ENCODE measurements around the gene EN1. TPM values are rescaled to one million over a fixed set of nuclear protein-coding genes. Genes with fewer than 3 reads are reported as not detected.
A peak's percentile ranks its signal among the peaks of the same experiment; 100 is the strongest.

The EN1 gene
- polyA plus RNA-seq (2011; rRNA removed) (0.05 and 0.06 TPM in 2 replicates), polyA plus RNA-seq (2017; fragmentation: RNase III; extraction: RNeasy Plus Mini Kit Qiagen cat#74134 plus additional on column Dnase treatment) (0.62 to 0.92 TPM (median 0.90 TPM) in 3 replicates), polyA minus RNA-seq (2011; rRNA and poly(A)+ RNA removed) (not detected in 2 replicates)
- 0.13 and 0.19 TPM in 2 replicates for polyA plus RNA-seq (2012; cell fraction: cytosol; rRNA removed)
- polyA plus RNA-seq (2012; cell fraction: nucleus; rRNA removed), result 0.09 and 0.13 TPM in 2 replicates

DNA sequence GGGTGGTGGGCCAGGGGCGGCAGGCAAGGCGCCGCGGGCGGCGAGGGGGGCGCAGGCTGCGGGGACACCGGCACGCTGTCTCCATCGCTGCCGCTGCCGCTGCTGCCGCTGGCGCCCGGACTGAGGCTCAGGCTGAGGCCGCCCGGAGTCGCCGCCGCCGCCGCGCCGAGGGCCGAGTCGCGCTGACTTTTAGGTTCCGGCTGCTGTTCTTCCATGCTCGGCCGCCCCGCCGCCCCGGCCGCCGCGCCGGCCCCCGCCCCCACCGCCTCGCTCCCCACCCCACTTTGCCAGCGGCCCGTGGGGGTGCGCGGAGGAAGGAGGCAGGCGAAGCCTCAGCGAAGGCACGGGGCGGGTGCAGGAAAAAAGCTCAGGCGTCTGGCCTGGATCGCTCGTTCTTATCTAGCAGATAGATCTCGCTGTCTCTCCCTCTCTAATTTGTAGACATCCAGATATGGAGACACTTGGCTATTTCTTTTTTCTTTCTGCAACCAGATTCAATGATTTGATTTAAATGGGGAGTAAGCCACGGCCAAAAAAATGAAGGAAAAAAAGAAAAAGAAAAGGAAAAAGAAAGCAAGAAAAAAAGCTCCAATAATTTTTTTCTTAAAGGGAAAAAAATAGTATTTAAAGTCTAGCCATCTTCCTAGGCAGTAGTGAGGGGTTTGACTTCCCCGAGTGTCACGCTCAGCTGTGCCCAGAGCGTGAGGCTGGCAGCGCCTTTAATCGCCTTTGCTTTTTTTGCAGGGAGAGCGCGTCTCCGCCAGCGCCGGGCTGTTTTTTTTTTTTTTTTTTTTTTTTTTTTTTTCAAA lies at the start of gene EN1:
EN1 (minus strand) TSS at position 696 of the 809 bp plus-strand sequence; CDS start at position 215, 481 bp downstream.
- CTCF ChIA-PET, result interaction anchor here (1.2 to 5.1 kb wide), 4 partner anchors 8 to 625 kb away, joined by 4 to 35 read pairs (median 9); no protein-coding TSS in a partner anchor
- 35% methylated on average over 19 of the region's 64 CpGs for WGBS (ENCODE audit: missing lambda C conversion rate)
- H3K4me1 ChIP-seq, result 0 out of 3 replicates have a peak, but pooled peaks cover 3% of the 10 kb centered on the region
- POLR2A ChIA-PET, result no interaction called here
- H3K4me2 ChIP-seq, result peak within 1 kb of the TSS; percentile 69
- ATAC-seq, result peak; percentile 53 to 67
- H3K27ac ChIP-seq, result peak within 1 kb of the TSS; percentile 65 to 91
- DNase-seq (ENCODE audit: low read depth in 1 of 2, low spot score in 1 of 2), result peak; percentile 13 to 43
- TF ChIP-seq MAFK (IDR thresholded peaks at IDR 0.05; ENCODE audit: partially characterized antibody), result no peak
- TF ChIP-seq JUN (IDR thresholded peaks at IDR 0.05), result 0 out of 5 replicates have a peak, but pooled peaks of 1 of the 2 experiments have one; percentile 36
- no peaks in the 10 kb centered on the region for H3K9me3 ChIP-seq
- FAIRE-seq, result no peak
- peak within 1 kb of the TSS; percentile 57 for H3K4me3 ChIP-seq

GRCh38 chr2:118893100-118893499 lies 45.7 kb upstream of the EN1 start:
- Histone ChIP-seq H3K27ac (no peak overlapping the region), H3K9me3 (peaks cover 11% of the 10 kb centered on the region), H3K4me3 (no peak overlapping the region), H3K4me1 (no peaks in the 10 kb centered on the region), H3K4me2 (no peak overlapping the region)
- no peak for ATAC-seq
- ChIA-PET POLR2A (no interaction called here), CTCF (no interaction called here)
- no peak for DNase-seq (ENCODE audit: low read depth in 1 of 2, low spot score in 1 of 2)
- WGBS (ENCODE audit: missing lambda C conversion rate), result 48% methylated on average over 3 of the region's 3 CpGs
- TF ChIP-seq RARB (CRISPR knock-in tag; IDR thresholded peaks at IDR 0.05) (no peak), EP300 (IDR thresholded peaks at IDR 0.05) (no peak), CHD4 (IDR thresholded peaks at IDR 0.05; ENCODE audit: borderline replicate concordance) (no peak), HOXB5 (CRISPR knock-in tag; IDR thresholded peaks at IDR 0.05) (no peak), JUNB (IDR thresholded peaks at IDR 0.05) (no peak), FOXS1 (CRISPR knock-in tag; IDR thresholded peaks at IDR 0.05) (no peak), USF2 (IDR thresholded peaks at IDR 0.05) (no peak), RNF2 (IDR thresholded peaks at IDR 0.05; ENCODE audit: borderline replicate concordance, low read depth) (no peak), POLR2AphosphoS2 (conservative IDR thresholded peaks at IDR 0.05; ENCODE audit: low read length) (no peak), JUN (IDR thresholded peaks at IDR 0.05) (no peak), HOXB13 (CRISPR knock-in tag; IDR thresholded peaks at IDR 0.05; ENCODE audit: low read depth) (no peak), FOSB (CRISPR knock-in tag; IDR thresholded peaks at IDR 0.05) (no peak), REST (IDR thresholded peaks at IDR 0.05) (no peak), EHMT2 (IDR thresholded peaks at IDR 0.05; ENCODE audit: low read depth) (no peak), CBX8 (IDR thresholded peaks at IDR 0.05) (no peak), NPAS2 (CRISPR knock-in tag; IDR thresholded peaks at IDR 0.05; ENCODE audit: borderline replicate concordance) (no peak), PHF8 (IDR thresholded peaks at IDR 0.05; ENCODE audit: borderline replicate concordance, low read depth) (no peak), TFCP2L1 (CRISPR knock-in tag; IDR thresholded peaks at IDR 0.05) (no peak)
- no peak for FAIRE-seq

All from A549 (cell line).